Tibial nerve (tissue), 4 donors: ENCODE results near the gene PLXNA4. TPM values are rescaled to one million over a fixed set of nuclear protein-coding genes. Genes with fewer than 3 reads are reported as not detected.

Experiments
- DNase-seq, 2 donors: peaks; one replicate each; pipeline ENCODE4 v3.0.0-alpha.2; 2019; ENCODE audit warnings: low spot score in 2 of 2
- H3K27ac ChIP-seq, 4 donors: fragments of 200-600 bp; sonication (generic) in 3 of 4; one replicate each; pipeline ENCODE4 v1.5.1; 2017 to 2019; ENCODE audit warnings: mild to moderate bottlenecking in 1 of 4
- H3K27me3 ChIP-seq, 2 donors: fragments of 200-600 bp; sonication (generic) in 1 of 2; one replicate each; pipeline versions ENCODE4 v1.5.1 to v1.6.0; 2017 to 2019
- H3K36me3 ChIP-seq, 3 donors: fragments of 200-600 bp; sonication (generic); one replicate each; pipeline ENCODE4 v1.5.1; 2018 to 2019
- H3K4me1 ChIP-seq, 4 donors: fragments of 200-600 bp; sonication (generic) in 3 of 4; one replicate each; pipeline ENCODE4 v1.5.1; 2017 to 2019
- H3K4me3 ChIP-seq, 4 donors: fragments of 200-600 bp; sonication (generic) in 3 of 4; one replicate each; pipeline ENCODE4 v1.5.1; 2017 to 2019; ENCODE audit warnings: mild to moderate bottlenecking in 1 of 4, moderate library complexity in 1 of 4
- H3K9me3 ChIP-seq, 4 donors: fragments of 200-600 bp; sonication (generic) in 3 of 4; one replicate each; pipeline ENCODE4 v1.5.1; 2017 to 2019
- CTCF ChIP-seq, 5 experiments: fragments of 200-600 bp in 3 of 5; fragments of 450-650 bp in 2 of 5; sonication (generic) in 3 of 5; IDR thresholded peaks; one replicate each; pipeline ENCODE4 v1.5.1; 2016 to 2019; ENCODE audit warnings: antibody characterized with exemption in 5 of 5, mild to moderate bottlenecking in 3 of 5, moderate library complexity in 2 of 5
- EP300 ChIP-seq, 2 donors: sonication (generic); formaldehyde crosslinking; IDR thresholded peaks; one replicate each; pipeline ENCODE4 v1.6.1; 2017; ENCODE audit warnings: antibody characterized with exemption in 2 of 2, mild to moderate bottlenecking in 1 of 2
- POLR2A ChIP-seq, 2 donors: fragments of 450-650 bp; IDR thresholded peaks; one replicate each; pipeline ENCODE4 v1.6.1; 2017; ENCODE audit warnings: antibody characterized with exemption in 2 of 2, mild to moderate bottlenecking in 2 of 2, moderate library complexity in 2 of 2
- WGBS, 2 donors: methylation state at CpG; one replicate each; pipeline ENCODE4 v1.1.5; 2018; 5-methylcytosine and 5-hydroxymethylcytosine counted together
- total RNA-seq, 4 donors: library from RNA; depleted of rRNA; stranded (reverse); fragments of >200 nt; gene quantifications; one replicate each; pipeline ENCODE4 v1.1.0, GENCODE V29; 2016

The PLXNA4 gene
- total RNA-seq, 4 donors from 2014 or later = 12.6 to 32.4 (median 13.7) TPM

GRCh38 chr7:132225216-132226030 lies 350.8 kb downstream of the PLXNA4 start:
- TF ChIP-seq CTCF (IDR thresholded peaks at IDR 0.05) = no peak
- no peak for TF ChIP-seq EP300 (IDR thresholded peaks at IDR 0.05)
- no peak for TF ChIP-seq POLR2A (IDR thresholded peaks at IDR 0.05)
- Histone ChIP-seq H3K36me3 (no peaks in the 10 kb centered on the region), H3K4me1 (no peaks in the 10 kb centered on the region), H3K4me3 (no peak overlapping the region), H3K9me3 (no peaks in the 10 kb centered on the region), H3K27me3 (no peaks in the 10 kb centered on the region), H3K27ac (no peak overlapping the region)
- no peak for DNase-seq
- WGBS, 2 donors = 66 to 69% methylated on average over 5 to 8 of the region's 8 CpGs

DNA sequence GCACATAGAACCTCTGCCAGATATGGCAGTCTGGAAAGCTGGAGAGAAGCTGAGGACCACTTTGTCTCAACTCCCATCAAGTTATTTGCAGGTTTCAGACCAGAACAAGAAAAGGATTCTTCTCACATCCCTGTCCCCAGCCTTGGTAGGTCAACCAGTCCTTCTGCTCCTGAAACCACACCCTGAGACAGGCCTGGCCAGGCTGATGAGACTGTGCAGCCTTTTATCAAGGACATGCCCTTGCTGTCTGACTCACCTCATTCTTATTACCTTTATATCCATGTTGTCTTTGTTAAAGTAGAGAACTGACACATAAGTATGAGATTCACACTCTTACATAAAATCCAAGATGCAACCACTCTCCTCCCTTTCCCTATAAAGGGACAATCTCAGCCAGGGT lies 354.9 kb downstream of the PLXNA4 start:
- no peak for TF ChIP-seq EP300 (IDR thresholded peaks at IDR 0.05)
- no peak for TF ChIP-seq POLR2A (IDR thresholded peaks at IDR 0.05)
- Histone ChIP-seq H3K36me3 (no peaks in the 10 kb centered on the region), H3K4me1 (no peaks in the 10 kb centered on the region), H3K4me3 (no peak overlapping the region), H3K27ac (no peak overlapping the region), H3K9me3 (no peaks in the 10 kb centered on the region), H3K27me3 (no peaks in the 10 kb centered on the region)
- DNase-seq = no peak

DNA sequence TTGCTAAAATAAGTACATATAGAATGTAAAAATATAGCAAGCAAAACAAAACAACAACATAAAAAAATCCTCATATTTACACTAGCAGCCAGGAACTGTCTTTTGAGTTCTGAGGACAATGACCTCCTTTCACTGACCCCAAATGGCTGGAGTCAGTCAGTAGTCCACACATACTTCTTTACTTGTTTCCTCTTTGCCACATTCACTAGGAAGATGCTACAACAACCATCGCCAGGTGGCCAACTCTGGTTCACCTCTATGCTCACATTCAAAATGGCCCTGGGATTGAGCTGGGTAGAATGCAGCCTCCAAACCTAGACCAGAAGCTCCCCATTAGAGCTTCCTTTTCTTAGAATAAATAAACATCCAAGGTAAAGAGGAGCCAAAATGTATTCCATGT lies 356.2 kb downstream of the PLXNA4 start:
- Histone ChIP-seq H3K36me3 (no peaks in the 10 kb centered on the region), H3K27ac (no peak overlapping the region), H3K9me3 (no peaks in the 10 kb centered on the region), H3K27me3 (no peaks in the 10 kb centered on the region), H3K4me3 (no peak overlapping the region), H3K4me1 (no peaks in the 10 kb centered on the region)
- TF ChIP-seq CTCF (IDR thresholded peaks at IDR 0.05) (no peak), POLR2A (IDR thresholded peaks at IDR 0.05) (no peak), EP300 (IDR thresholded peaks at IDR 0.05) (no peak)
- WGBS, 2 donors = 75 to 79% methylated on average over 1 of the region's 1 CpG
- no peak for DNase-seq

GRCh38 chr7:132218876-132219275 lies 357.4 kb downstream of the PLXNA4 start:
- no peaks in the 10 kb centered on the region for H3K36me3 ChIP-seq
- H3K27ac ChIP-seq = no peak overlapping the region
- WGBS, 2 donors = 69 to 70% methylated on average over 4 of the region's 4 CpGs
- no peak for DNase-seq
- no peaks in the 10 kb centered on the region for H3K9me3 ChIP-seq
- no peak overlapping the region for H3K4me3 ChIP-seq
- no peaks in the 10 kb centered on the region for H3K27me3 ChIP-seq
- H3K4me1 ChIP-seq = no peaks in the 10 kb centered on the region
- no peak for TF ChIP-seq CTCF (IDR thresholded peaks at IDR 0.05)

GRCh38 chr7:132216847-132217525 lies 359.3 kb downstream of the PLXNA4 start:
- no peaks in the 10 kb centered on the region for H3K36me3 ChIP-seq
- TF ChIP-seq EP300 (IDR thresholded peaks at IDR 0.05) (no peak), CTCF (IDR thresholded peaks at IDR 0.05) (no peak), POLR2A (IDR thresholded peaks at IDR 0.05) (no peak)
- no peaks in the 10 kb centered on the region for H3K4me1 ChIP-seq
- 47 to 48% methylated on average over 8 of the region's 8 CpGs for WGBS, 2 donors
- H3K27me3 ChIP-seq = no peaks in the 10 kb centered on the region
- H3K4me3 ChIP-seq = no peak overlapping the region
- no peak overlapping the region for H3K27ac ChIP-seq
- no peaks in the 10 kb centered on the region for H3K9me3 ChIP-seq
- no peak for DNase-seq
